Left forelimb (tissue), 1 donor: ENCODE results near the gene ZNF133.
"Not testable (repeated sequence)": the region's sequence is repeated elsewhere in the genome, so short reads cannot be mapped to it uniquely, and the experiment has no call there.

ENCODE experiments used
- DNase-seq: peaks from one replicate; pipeline ENCODE4 v3.0.0-alpha.2; 2018; ENCODE audit warnings: low spot score

Gene ZNF133

DNA sequence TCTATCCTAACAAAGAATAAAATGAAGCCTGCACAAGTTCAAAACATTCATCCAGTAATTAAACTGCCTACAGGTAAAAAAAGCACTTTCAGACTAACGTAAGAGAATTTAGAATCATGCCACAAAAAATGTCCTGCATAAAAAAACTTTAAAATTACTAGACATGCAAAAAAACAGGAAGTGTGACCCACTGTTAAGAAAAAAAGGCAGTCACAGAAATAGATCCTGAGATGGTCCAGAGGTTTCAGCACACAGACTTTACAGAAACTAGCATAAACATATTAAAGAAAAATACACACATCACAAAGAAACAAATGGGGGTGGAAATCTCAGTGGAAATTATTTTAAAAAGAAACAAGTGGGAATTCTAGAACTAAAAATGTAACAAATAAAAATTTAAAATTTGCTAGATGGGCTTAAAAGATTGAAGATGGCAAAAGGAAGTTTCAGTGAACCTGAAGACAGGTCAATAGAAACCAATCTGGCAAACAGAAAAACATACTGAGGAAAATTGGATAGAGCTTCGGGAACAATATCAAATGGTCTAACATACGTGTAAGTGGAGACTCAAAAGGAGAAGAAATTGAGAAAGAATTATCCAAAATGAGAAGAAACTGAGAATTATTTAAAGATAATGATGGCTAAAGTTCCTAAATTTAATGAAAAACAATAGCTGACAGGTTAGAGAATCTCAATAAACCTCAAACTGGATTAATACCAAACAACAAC lies 3.4 kb upstream of the ZNF133 start:
- no peak for DNase-seq

DNA sequence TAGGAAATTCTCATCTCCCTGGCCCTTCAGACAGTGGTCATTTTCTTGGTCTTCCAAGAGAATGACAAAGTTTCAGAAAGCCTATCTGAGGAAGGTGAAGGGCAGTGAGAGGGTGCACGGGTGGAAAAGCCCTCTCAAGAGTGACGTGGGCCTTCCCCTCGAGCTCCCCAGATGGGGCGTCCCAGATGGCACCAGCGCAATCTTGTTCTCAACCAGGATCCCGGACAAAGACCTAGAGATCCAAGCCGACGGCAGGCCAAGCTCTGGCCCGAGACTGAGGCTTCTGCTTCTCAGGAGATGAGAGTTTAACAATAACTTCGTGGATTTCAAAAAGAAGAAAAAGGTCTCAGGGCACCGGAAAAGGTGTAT lies 797 bp upstream of the ZNF133 start:
- DNase-seq = no peak

DNA sequence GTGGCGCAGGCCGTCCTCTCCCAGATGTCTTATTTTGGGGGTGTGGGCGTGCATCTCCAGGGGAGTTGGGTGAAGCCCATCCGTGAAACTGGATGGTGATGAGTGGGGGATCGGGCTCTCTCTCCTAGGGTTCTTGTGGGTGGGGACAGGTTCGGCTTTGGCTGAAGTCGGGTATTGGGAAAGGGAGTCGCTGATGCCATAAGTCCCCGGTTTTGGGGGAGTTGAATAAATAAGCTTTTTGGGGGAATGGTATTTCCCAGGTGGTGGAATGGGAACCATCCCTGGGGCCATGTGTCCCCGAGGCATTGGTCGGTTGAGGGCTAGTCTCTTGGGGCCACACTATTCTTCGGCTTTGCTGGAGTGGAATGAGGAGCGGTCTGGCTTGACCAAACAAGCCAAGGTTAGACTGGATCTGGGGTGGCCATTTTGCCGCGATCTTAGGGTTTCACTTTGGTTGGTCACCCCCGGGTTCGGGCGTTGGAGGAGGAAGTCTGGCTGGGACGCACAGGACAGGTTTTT lies 481 bp downstream of the ZNF133 start:
- no peak for DNase-seq

DNA sequence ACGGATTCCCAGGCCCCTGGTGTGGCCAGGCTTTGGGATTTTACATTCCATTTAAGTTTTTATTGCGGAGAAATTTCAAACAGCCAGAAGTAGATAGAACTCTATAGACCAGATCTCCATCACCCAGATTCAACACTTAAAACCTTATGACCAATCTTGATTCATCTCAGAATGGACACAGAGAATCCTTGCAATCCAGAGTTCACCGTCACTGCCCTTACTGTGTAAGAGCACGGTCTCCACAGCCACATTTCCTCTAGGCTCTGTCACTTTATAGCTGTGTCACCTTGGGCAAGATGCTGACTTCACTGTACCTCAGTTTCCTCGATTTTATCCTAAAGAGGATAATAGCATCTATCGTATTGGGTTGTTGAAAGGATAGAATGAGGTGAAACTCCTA lies 979 bp downstream of the ZNF133 start:
- no peak for DNase-seq

DNA sequence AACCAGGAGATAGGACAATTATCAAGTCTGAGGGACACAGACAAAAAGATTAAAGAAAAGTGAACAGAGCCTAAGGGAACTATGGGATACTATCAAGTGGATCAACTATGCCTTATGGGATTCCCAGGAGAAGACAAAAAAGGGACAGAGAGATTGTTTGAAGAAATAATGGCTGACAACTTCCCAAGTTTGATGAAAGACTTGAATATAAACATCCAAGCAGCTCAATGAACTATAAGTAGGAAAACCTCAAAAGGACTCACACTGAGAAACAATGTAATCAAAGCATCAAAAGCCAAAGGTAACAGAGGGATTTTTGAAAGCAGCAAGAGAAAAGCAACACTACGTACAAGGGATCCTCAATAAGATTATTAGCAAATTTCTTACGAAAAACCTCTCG lies 11.0 kb downstream of the ZNF133 start:
- DNase-seq = no peak

DNA sequence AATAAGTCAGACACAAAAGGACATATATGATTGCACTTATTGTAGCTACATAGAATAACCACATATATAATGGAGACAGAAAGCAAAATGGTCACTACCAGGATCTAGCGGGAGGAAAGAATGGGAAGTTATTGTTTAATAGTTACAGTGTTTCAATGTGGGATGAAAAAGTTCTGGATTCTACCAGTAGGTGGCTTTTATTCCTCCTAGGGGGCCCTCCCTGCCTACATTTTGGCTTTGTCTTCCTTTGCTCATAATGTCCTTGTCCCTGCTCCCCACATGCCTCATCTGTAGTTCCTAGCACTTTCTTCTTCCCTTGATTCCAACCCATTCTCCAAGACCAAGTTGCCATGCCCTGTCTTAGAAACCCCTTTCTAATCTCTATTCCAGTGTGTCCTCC lies 16.3 kb downstream of the ZNF133 start:
- no peak for DNase-seq

DNA sequence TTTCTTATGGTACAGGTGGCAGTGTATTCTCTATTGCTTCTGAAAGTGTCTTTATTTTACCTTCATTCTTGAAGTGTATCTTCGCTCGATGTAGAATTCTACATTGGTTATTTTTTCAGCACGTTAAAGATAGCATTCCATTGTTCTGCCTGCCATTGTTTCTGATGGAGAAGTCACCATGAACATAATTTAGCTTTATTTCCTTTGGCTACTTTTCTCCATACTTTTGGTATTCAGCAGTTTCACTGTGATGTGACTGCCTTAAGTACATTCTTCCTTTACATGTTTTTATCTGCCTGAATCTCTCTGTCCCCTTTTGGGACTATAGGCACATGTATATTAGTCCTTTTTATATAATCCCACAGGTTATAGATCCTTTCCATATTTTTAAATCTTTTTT lies 19.0 kb downstream of the ZNF133 start:
- no peak for DNase-seq

DNA sequence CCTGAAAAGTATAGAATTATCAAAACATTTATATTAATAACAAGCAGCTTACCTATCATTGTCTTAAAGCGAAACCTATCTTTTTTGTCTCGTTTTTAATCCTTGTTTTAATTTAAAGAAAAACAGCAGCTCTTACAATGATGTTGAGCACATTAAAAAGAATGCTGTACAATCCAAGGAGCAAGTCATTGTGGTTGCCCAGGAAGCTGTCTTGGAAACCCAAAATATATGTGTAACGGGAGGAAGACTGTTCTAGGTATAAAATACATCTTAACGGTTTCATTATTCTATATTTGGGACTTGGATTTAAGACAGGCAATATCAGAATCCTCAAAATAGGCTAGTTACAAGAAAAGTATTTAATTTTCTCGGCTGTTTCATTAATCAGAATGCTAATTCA lies 21.7 kb downstream of the ZNF133 start:
- DNase-seq = no peak

DNA sequence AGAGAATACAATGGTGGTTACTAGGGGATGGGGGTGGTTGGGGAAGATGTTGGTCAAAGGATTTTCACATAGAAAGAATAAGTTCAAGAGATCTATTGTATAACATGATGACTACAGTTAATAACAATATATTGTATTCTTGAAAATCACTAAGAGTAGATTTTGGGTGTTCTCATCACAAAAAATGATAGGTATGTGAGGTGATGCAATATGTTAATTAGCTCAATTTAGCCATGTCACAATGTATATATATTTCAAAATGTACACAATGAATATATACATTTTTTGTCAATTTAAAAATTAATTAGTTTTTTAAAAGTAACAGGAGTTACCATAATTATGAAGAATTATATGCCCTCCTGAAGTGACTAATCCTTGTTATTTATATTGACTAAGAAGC lies 22.3 kb downstream of the ZNF133 start:
- no peak for DNase-seq

DNA sequence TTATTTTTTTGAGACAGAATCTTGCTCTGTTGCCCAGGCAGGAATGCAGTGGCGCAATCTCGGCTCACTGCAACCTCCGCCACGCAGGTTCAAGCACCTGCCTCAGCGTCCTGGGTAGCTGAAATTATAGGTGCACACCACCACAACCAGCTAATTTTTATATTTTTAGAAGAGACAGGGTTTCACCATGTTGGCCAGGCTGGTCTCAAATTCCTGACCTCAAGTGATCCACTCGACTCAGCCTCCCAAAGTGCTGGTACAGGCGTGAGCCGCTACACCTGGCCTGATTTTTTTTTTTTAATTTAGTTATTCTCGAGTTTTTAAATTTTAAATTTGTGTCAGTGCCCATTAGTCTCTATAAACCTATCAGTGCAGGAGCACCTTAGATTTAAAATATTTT lies 24.4 kb downstream of the ZNF133 start:
- DNase-seq = no peak

DNA sequence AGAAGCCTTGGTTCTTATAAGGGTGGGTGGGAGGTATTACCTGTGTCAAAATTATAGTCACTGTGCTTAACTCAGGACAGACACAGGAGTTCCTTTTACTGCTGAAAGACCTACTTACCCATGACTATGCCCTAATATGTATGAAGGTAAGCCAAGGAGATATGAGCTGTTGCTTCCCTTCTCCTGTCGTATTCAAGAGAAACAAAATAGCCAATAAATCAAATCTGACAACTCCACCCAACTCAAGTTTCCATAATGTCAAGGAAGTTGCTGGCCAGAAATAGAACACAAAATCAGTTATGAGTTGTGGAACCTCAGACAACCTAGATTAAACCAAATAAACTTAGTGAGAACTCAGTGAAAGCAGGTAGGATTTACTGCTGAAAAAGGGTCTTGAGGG lies 25.1 kb downstream of the ZNF133 start:
- no peak for DNase-seq

DNA sequence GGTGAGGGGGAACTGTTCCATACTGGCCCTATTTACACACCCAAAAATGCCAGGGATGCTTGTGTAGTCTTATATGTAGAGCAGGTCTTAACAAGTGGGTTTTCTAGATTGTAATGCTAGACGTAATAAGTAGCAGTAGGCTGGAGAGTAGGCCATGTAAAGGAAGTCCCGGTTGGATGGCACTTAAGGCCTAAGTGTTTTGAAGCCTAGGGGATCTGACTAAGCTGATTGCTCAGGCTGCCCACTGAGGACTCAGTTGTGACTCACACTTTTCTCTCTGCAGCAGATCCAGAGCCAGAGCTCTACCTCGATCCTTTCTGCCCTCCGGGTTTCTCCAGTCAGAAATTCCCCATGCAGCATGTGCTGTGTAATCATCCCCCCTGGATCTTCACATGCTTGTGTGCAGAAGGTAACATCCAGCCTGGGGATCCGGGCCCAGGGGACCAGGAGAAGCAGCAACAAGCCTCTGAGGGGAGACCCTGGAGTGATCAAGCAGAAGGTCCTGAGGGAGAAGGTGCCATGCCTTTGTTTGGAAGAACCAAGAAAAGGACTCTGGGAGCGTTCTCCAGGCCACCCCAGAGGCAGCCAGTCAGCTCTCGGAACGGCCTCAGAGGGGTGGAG lies 26.6 kb downstream of the ZNF133 start:
- DNase-seq = no peak

DNA sequence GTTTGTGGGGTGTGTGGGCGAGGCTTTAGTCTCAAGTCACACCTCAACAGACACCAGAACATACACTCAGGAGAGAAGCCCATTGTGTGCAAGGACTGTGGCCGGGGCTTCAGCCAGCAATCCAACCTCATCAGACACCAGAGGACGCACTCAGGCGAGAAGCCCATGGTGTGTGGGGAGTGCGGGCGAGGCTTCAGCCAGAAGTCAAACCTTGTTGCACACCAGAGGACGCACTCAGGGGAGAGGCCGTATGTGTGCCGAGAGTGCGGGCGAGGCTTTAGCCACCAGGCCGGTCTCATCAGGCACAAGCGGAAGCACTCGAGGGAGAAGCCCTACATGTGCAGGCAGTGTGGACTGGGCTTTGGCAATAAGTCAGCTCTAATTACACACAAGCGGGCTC lies 27.8 kb downstream of the ZNF133 start:
- no peak for DNase-seq

DNA sequence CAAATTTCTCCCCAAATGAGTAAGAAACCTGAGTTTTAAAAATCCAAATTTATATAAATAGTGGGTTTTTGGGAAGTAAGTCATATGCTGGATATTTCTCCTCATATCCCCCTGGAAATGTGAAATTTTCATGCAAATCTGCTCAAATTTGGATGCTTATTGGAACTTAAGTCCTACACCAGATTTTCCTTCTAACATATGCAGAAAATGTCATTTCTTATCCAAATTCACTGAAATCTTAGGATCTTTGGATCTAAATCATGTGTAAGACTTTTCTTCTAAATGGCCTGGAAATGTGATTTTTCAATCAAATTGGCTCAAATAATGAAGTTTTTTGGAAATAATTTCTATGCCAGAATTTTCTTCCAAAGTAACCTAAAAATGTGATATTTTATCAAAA lies 33.0 kb downstream of the ZNF133 start:
- no peak for DNase-seq

DNA sequence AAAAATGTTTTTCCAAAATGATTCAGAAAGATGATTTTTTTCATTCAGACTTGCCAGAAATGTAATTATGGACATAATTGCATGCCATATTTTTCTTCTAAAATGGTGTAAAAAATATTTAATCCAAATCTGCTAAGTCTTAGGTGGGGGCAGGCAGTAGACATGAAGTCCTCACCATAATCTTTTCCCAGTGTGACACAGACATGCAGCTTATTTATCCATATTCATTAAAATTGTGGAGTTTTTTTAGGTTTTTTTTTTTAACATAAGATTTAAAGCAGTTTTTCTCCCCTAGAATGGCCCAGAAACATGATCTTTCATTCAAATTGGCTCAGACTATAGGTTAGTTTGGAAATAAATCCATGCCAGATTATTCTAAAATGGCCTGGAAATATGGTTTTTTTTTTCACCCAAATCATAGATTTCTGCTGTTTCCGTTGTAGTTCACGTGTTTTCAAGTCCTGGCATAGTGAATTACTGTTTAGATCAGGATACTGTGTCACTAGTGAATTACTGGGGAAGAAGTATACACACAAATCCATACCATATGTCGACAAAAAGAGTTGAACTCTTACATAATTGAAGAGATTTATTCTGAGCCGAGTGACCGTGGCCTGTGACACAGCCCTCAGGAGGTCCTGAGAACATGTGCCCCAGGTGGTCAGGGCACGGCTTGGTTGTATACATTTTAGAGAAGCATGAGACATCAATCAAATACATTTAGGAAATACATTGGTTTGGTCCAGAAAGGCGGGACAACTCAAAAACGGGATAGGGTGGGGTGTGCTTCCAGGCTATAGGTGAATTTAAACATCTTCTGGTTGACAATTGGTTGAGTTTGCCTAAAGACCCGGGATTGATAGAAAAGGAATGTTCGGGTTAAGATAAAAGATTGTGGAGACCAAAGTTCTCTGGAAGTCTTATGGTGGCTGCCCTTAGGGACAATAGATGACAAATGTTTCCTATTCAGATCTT lies 33.9 kb downstream of the ZNF133 start:
- no peak for DNase-seq

DNA sequence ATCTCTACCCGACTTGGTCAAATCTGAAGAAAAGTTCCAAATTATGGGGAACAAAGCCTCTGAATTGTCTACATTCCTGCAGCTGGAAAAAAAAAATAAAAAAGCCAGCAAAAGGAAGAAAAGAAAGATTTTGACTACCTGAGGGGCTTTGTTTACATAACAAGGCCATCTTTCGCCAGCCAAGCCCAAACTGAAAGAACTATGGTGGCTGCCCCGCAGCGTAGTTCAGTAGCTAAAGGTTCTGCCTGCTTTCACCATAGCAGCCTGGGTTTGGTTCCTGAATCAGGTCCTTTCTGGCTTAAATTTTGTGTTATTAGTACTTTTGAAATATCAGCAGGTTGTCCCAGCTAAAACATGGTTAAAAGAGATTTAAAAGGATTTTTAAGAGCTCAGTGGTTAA lies 35.4 kb downstream of the ZNF133 start:
- no peak for DNase-seq

DNA sequence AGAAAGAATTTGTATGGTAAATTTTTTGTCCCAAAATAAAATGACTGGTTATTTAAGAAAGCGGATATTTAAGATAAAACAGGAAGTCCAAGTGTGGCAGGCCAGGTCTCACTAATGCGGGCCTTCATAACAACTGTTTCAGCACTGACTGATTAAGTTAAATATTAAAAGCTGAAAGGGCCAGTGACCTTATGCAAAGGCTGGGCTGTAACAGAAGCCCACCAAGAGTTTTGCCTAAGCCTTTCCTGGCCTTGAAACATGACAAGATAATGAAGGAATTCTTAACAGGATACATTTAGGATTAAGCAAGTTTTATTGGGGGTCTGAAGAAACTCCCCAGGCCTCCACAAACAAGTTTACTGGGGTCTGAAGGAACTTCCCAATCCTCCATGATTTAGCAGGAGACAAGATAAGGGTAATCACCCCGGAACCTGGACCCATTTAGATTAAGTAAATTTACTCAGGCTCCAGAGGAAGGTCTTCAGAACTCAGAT lies 36.3 kb downstream of the ZNF133 start:
- no peak for DNase-seq

DNA sequence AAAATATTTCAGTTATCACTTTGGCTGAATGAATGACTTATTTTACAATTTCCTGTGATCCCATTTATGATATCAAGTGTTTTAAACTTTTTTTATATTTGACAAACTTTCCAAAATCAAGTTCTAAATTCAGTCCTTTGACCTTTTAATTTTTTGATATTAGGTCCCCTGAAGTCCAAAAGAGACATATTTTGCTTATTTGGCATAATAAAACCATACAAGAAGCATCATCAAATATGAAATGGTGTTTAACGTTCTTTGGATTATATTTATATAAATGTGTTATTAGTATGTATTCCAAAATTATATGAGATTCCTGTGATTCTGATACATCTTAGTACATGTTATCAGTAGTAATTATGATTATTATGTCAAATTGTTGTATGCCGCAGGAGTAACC lies 38.7 kb downstream of the ZNF133 start:
- DNase-seq = no peak

DNA sequence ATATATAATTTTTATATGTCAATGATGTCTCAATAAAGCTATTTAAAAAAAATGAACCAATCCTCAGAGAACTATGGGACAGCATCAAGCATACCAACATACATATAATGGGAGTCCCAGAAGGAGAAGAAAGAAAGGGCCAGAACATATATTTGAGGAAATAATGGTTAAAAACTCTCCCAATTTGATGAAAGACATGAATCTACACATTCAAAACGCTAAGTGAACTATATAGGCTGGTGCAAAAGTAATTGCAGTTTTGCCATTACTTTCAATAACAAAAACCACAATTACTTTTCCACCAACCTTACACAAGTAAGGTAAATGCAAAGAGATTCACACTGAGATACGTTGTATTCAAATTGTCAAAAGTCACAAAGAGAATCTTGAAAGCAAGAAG lies 43.4 kb downstream of the ZNF133 start:
- DNase-seq = no peak

DNA sequence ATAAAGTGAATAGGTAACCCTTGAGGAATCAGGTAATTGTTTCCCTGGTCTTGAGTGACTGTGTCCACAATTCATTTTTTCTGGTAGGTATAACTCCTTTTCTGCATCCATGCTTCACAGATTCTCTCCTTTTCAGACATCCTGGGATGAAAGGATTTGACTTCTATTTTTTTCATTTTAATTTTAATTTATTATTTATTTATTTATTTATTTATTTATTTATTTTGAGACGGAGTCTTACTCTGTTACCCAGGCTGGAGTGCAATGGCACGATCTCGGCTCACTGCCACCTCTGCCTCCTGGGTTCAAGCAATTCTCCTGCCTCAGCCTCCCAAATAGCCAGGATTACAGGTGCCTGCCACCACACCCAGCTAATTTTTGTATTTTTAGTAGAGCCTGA lies 61.4 kb downstream of the ZNF133 start:
- not testable (repeated sequence) for DNase-seq

DNA sequence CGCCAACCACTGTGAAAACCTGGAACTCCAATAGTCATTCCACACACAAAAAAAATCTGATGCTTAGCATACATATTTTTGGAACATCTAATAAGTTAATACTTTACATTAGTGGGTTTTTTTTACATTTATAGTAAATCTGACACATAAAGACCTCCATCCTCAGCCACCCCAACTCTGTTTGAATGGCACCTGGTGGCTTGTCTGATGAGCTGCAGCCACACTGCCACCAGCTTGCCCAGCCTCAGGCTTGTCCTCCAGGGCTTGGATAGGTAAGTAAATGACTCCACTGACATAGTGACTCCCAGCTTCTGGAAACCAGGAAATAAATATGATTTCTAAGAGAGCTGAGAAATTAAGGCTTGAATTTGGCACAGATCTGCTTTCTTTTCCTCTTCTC lies 71.5 kb downstream of the ZNF133 start:
- DNase-seq = no peak

DNA sequence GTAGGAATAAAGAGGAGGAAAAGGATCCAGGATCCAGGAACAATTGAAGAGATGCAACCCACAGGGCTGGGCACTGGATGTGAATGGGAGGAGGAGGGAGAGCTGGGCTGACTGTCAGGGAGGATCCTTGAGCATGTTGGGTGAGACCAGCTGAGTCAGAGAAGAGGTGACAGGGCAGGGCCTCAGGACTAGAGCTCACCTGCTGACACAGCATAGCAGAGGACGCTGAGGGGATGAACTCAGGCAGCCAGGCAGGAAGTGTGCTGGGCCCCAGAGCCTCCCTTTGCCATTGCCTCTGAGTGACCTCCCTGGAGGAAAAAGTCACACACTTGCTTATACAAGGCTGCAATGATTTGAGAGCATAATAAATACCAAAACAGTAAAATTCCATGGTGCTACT lies 72.3 kb downstream of the ZNF133 start:
- DNase-seq = no peak

DNA sequence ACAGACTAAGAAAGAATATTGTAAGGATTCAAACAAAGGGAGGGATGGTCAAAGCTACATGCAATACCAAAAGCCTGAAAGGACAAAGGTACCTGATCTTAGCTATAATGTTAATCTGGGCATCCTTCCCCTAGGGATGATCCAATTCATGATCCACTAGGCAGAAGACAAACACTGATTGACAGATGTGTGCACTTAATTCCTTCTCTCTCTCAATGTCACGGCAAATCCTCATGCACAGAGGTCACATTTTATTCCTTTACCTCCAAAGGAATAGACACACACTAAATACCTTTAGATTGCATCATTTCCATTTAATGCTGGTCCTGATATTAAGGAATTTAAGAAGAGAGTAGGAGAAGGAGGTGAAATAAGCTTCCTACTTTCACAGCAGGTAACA lies 73.4 kb downstream of the ZNF133 start:
- DNase-seq = no peak
